Immature natural killer cell (primary cell): ENCODE data around the gene ADAMTS15. TPM values are rescaled to one million over a fixed set of nuclear protein-coding genes. Genes with fewer than 3 reads are reported as not detected.

Experiments used
- DNase-seq, 3 donors: peaks; one replicate each; pipeline ENCODE4 v3.0.0; 2022; ENCODE audit warnings: mixed read lengths in 1 of 3
- H3K27ac Mint-ChIP-seq, 6 donors: one replicate each; pipeline ENCODE4 v1.8.0; 2020; ENCODE audit warnings: mixed read lengths in 6 of 6, mild to moderate bottlenecking in 5 of 6, inconsistent platforms in 4 of 6, moderate library complexity in 3 of 6
- H3K27me3 Mint-ChIP-seq, 3 donors: one replicate each; pipeline ENCODE4 v1.8.0; 2020 to 2021; ENCODE audit warnings: low read depth in 3 of 3, mild to moderate bottlenecking in 3 of 3, mixed read lengths in 3 of 3, moderate library complexity in 3 of 3, inconsistent platforms in 1 of 3
- H3K36me3 Mint-ChIP-seq, 3 donors: one replicate each; pipeline ENCODE4 v1.8.0; 2020; ENCODE audit warnings: mixed read lengths in 3 of 3, inconsistent platforms in 2 of 3, mild to moderate bottlenecking in 2 of 3
- H3K4me1 Mint-ChIP-seq, 2 donors: one replicate each; pipeline ENCODE4 v1.8.0; 2020; ENCODE audit warnings: inconsistent platforms in 2 of 2, mild to moderate bottlenecking in 2 of 2, mixed read lengths in 2 of 2, moderate library complexity in 1 of 2
- H3K4me3 Mint-ChIP-seq, 5 donors: one replicate each; pipeline ENCODE4 v1.8.0; 2020; ENCODE audit warnings: mild to moderate bottlenecking in 5 of 5, mixed read lengths in 5 of 5, inconsistent platforms in 3 of 5, moderate library complexity in 3 of 5
- H3K9me3 Mint-ChIP-seq, 6 donors: one replicate each; pipeline ENCODE4 v1.8.0; 2020; ENCODE audit warnings: mild to moderate bottlenecking in 6 of 6, mixed read lengths in 6 of 6, inconsistent platforms in 4 of 6, moderate library complexity in 3 of 6
- polyA plus RNA-seq, 3 donors: library from polyadenylated mRNA; unstranded; fragments of 300-500 nt; fragmentation: Illumina TruSeq; gene quantifications; one replicate each; pipeline ENCODE4 v1.2.3, GENCODE V29; 2021

Gene ADAMTS15
- polyA plus RNA-seq, 3 donors from 2014 or later = not detected

GRCh38 chr11:130476200-130476921 lies 27.9 kb downstream of the ADAMTS15 start:
- H3K27ac Mint-ChIP-seq = no peak overlapping the region
- H3K27me3 Mint-ChIP-seq = peaks cover 0 to 4% (median 0%) of the 10 kb centered on the region in 3 donors
- H3K36me3 Mint-ChIP-seq = no peaks in the 10 kb centered on the region
- H3K9me3 Mint-ChIP-seq = no peaks in the 10 kb centered on the region
- DNase-seq = no peak
- no peaks in the 10 kb centered on the region for H3K4me1 Mint-ChIP-seq
- no peak overlapping the region for H3K4me3 Mint-ChIP-seq

- H3K4me1 Mint-ChIP-seq = no peaks in the 10 kb centered on the region
- DNase-seq = no peak
- peaks cover 0 to 4% (median 0%) of the 10 kb centered on the region in 3 donors for H3K27me3 Mint-ChIP-seq
- no peak overlapping the region for H3K4me3 Mint-ChIP-seq
- no peaks in the 10 kb centered on the region for H3K36me3 Mint-ChIP-seq
- H3K27ac Mint-ChIP-seq = no peak overlapping the region
- H3K9me3 Mint-ChIP-seq = no peaks in the 10 kb centered on the region
Observed at GRCh38 chr11:130476922-130477491, 28.6 kb downstream of the ADAMTS15 start.

DNA sequence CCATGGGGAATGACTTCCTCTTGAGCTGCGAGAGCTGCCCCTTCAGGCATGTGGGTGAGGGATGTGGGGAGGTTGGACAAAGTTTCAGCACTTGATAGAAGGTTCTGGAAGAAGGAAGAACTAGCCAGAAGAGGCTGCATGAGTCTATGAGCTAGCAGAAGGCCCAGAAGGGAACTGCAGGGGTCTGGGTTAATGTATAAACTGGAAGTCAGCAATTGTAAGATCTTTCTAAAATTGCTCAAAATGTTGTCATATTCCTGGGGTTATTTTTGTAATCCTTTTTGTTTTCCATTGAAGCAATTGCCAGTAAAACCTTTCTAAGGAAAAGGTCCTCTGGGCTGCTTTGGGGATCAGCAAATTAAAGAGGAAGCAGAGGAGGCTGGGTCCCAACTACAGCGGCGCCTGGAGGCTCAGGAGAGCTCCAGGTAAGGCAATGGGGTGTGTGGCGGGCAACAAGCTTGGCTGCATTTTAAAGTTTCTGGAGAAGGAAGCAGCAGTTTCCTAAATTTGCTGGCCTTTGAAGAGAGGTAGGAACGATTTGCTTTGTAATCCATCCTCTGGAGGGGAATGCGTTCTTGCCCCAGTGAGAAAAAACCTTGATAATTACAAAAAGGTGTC lies 29.2 kb downstream of the ADAMTS15 start:
- Mint-ChIP-seq H3K27ac (no peak overlapping the region), H3K36me3 (no peaks in the 10 kb centered on the region), H3K27me3 (peaks cover 0 to 4% (median 0%) of the 10 kb centered on the region in 3 donors), H3K4me3 (no peak overlapping the region), H3K9me3 (no peaks in the 10 kb centered on the region), H3K4me1 (no peaks in the 10 kb centered on the region)
- DNase-seq = no peak

- no peaks in the 10 kb centered on the region for H3K4me1 Mint-ChIP-seq
- no peaks in the 10 kb centered on the region for H3K36me3 Mint-ChIP-seq
- no peak for DNase-seq
- peaks cover 0 to 4% (median 0%) of the 10 kb centered on the region in 3 donors for H3K27me3 Mint-ChIP-seq
- no peak overlapping the region for H3K4me3 Mint-ChIP-seq
- no peak overlapping the region for H3K27ac Mint-ChIP-seq
- no peaks in the 10 kb centered on the region for H3K9me3 Mint-ChIP-seq
Observed at GRCh38 chr11:130478204-130478701, 29.8 kb downstream of the ADAMTS15 start.

- Mint-ChIP-seq H3K27me3 (peaks cover 0 to 4% (median 0%) of the 10 kb centered on the region in 3 donors), H3K36me3 (no peaks in the 10 kb centered on the region), H3K4me1 (no peaks in the 10 kb centered on the region), H3K9me3 (no peaks in the 10 kb centered on the region), H3K27ac (no peak overlapping the region), H3K4me3 (no peak overlapping the region)
- DNase-seq = no peak
Observed at GRCh38 chr11:130478881-130479280, 30.4 kb downstream of the ADAMTS15 start.

GRCh38 chr11:130480186-130480585 lies 31.7 kb downstream of the ADAMTS15 start:
- H3K4me1 Mint-ChIP-seq = no peaks in the 10 kb centered on the region
- H3K36me3 Mint-ChIP-seq = no peaks in the 10 kb centered on the region
- H3K9me3 Mint-ChIP-seq = no peaks in the 10 kb centered on the region
- no peak for DNase-seq
- H3K27ac Mint-ChIP-seq = no peak overlapping the region
- no peak overlapping the region for H3K4me3 Mint-ChIP-seq
- peaks cover 0 to 6% (median 0%) of the 10 kb centered on the region in 3 donors for H3K27me3 Mint-ChIP-seq

GRCh38 chr11:130480711-130481140 lies 32.3 kb downstream of the ADAMTS15 start:
- H3K9me3 Mint-ChIP-seq = no peaks in the 10 kb centered on the region
- H3K27ac Mint-ChIP-seq = no peak overlapping the region
- no peak for DNase-seq
- H3K27me3 Mint-ChIP-seq = peaks cover 0 to 6% (median 0%) of the 10 kb centered on the region in 3 donors
- no peaks in the 10 kb centered on the region for H3K36me3 Mint-ChIP-seq
- H3K4me3 Mint-ChIP-seq = no peak overlapping the region
- H3K4me1 Mint-ChIP-seq = no peaks in the 10 kb centered on the region

GRCh38 chr11:130483124-130483523 lies 34.7 kb downstream of the ADAMTS15 start:
- Mint-ChIP-seq H3K27ac (no peak overlapping the region), H3K36me3 (no peaks in the 10 kb centered on the region), H3K4me3 (no peak overlapping the region), H3K9me3 (no peaks in the 10 kb centered on the region), H3K4me1 (no peaks in the 10 kb centered on the region), H3K27me3 (peaks cover 0 to 2% (median 0%) of the 10 kb centered on the region in 3 donors)
- no peak for DNase-seq

GRCh38 chr11:130485983-130486382 lies 37.5 kb downstream of the ADAMTS15 start:
- Mint-ChIP-seq H3K27ac (no peak overlapping the region), H3K4me3 (no peak overlapping the region), H3K9me3 (no peaks in the 10 kb centered on the region), H3K4me1 (no peaks in the 10 kb centered on the region), H3K27me3 (peaks cover 0 to 2% (median 0%) of the 10 kb centered on the region in 3 donors), H3K36me3 (no peaks in the 10 kb centered on the region)
- DNase-seq = no peak

- no peaks in the 10 kb centered on the region for H3K4me1 Mint-ChIP-seq
- H3K4me3 Mint-ChIP-seq = no peak overlapping the region
- no peaks in the 10 kb centered on the region for H3K9me3 Mint-ChIP-seq
- H3K36me3 Mint-ChIP-seq = no peaks in the 10 kb centered on the region
- H3K27ac Mint-ChIP-seq = no peak overlapping the region
- H3K27me3 Mint-ChIP-seq = peaks cover 0 to 2% (median 0%) of the 10 kb centered on the region in 3 donors
- DNase-seq = no peak
Observed at GRCh38 chr11:130486391-130486836, 38.0 kb downstream of the ADAMTS15 start.

GRCh38 chr11:130486987-130487923 lies 38.8 kb downstream of the ADAMTS15 start:
- Mint-ChIP-seq H3K27ac (no peak overlapping the region), H3K27me3 (peaks cover 0 to 3% (median 2%) of the 10 kb centered on the region in 3 donors), H3K9me3 (no peaks in the 10 kb centered on the region), H3K36me3 (no peaks in the 10 kb centered on the region), H3K4me1 (no peaks in the 10 kb centered on the region), H3K4me3 (no peak overlapping the region)
- DNase-seq = no peak

GRCh38 chr11:130487924-130488815 lies 39.7 kb downstream of the ADAMTS15 start:
- no peaks in the 10 kb centered on the region for H3K9me3 Mint-ChIP-seq
- H3K4me3 Mint-ChIP-seq = no peak overlapping the region
- H3K27me3 Mint-ChIP-seq = peaks cover 0 to 3% (median 2%) of the 10 kb centered on the region in 3 donors
- no peak overlapping the region for H3K27ac Mint-ChIP-seq
- no peaks in the 10 kb centered on the region for H3K4me1 Mint-ChIP-seq
- no peak for DNase-seq
- H3K36me3 Mint-ChIP-seq = no peaks in the 10 kb centered on the region
